OCI-LY7 (cell line): ENCODE results near the gene COG2. TPM values are rescaled to one million over a fixed set of nuclear protein-coding genes. Genes with fewer than 3 reads are reported as not detected.

ENCODE experiments used
- BruUV-seq: library from RNA; stranded (reverse); fragments of 400-500 nt; replicated peaks from 2 replicates; lab custom pipeline; 2021; lab: Mats Ljungman, UMichigan
- CTCF ChIA-PET: fragments of 300-600 bp; sonication (Branson Sonifier 250); formaldehyde crosslinking; loops from one replicate; lab custom pipeline; 2022; ENCODE audit warnings: antibody characterized with exemption; ENCODE audit not compliant: unreplicated experiment; lab: Charles Lee
- POLR2A ChIA-PET: fragments of 300-600 bp; sonication (Branson Sonifier 250); formaldehyde crosslinking; loops from one replicate; lab custom pipeline; 2022; ENCODE audit warnings: antibody characterized with exemption; lab: Charles Lee
- DNase-seq: peaks from one replicate; pipeline ENCODE4 v3.0.0-alpha.2; 2015; ENCODE audit warnings: low spot score
- H2AFZ ChIP-seq: fragments of 200-600 bp; sonication (generic), shearing (Covaris generic); 2 replicates; pipeline ENCODE4 v1.6.1; 2014; ENCODE audit warnings: mild to moderate bottlenecking, antibody characterized with exemption, low read length, moderate library complexity
- H3K27ac ChIP-seq: fragments of 200-600 bp; sonication (generic); 2 replicates; pipeline ENCODE4 v1.5.1; 2014; ENCODE audit warnings: mixed run types, low read depth, mild to moderate bottlenecking, moderate library complexity, low read length, inconsistent platforms; ENCODE audit not compliant: poor library complexity, severe bottlenecking
- H3K36me3 ChIP-seq: fragments of 200-600 bp; sonication (generic); 2 replicates; pipeline ENCODE4 v1.6.1; 2014; ENCODE audit warnings: mild to moderate bottlenecking, antibody characterized with exemption, low read length, moderate library complexity, mixed read lengths; ENCODE audit not compliant: insufficient read depth
- H3K4me1 ChIP-seq: fragments of 200-600 bp; sonication (generic); 2 replicates; pipeline ENCODE4 v1.5.1; 2014; ENCODE audit warnings: mild to moderate bottlenecking, low read length; ENCODE audit not compliant: insufficient read depth, poor library complexity, severe bottlenecking
- H3K4me2 ChIP-seq: fragments of 200-600 bp; sonication (generic); 2 replicates; pipeline ENCODE4 v1.6.1; 2014; ENCODE audit warnings: mild to moderate bottlenecking, low read length
- H3K4me3 ChIP-seq: fragments of 200-600 bp; sonication (generic); 2 replicates; pipeline ENCODE4 v1.5.1; 2014; ENCODE audit warnings: mild to moderate bottlenecking, low read depth, low read length; ENCODE audit not compliant: poor library complexity, severe bottlenecking
- H3K79me2 ChIP-seq: fragments of 200-600 bp; sonication (generic); 2 replicates; pipeline ENCODE4 v1.6.1; 2016; ENCODE audit warnings: low read depth, mild to moderate bottlenecking, low read length, moderate library complexity, mixed read lengths; ENCODE audit not compliant: insufficient read depth
- H3K9me2 ChIP-seq: fragments of 200-600 bp; sonication (generic); 2 replicates; pipeline ENCODE4 v1.6.1; 2016; ENCODE audit warnings: mild to moderate bottlenecking, low read length, mixed read lengths; ENCODE audit not compliant: insufficient read depth
- H3K9me3 ChIP-seq: fragments of 200-600 bp; sonication (generic); 2 replicates; pipeline ENCODE4 v1.6.1; 2014; ENCODE audit warnings: mild to moderate bottlenecking, mixed run types, low read length, mixed read lengths
- H4K20me1 ChIP-seq: fragments of 200-600 bp; sonication (generic); 2 replicates; pipeline ENCODE4 v1.6.1; 2014; ENCODE audit warnings: mild to moderate bottlenecking, antibody characterized with exemption, low read length, moderate library complexity, mixed read lengths; ENCODE audit not compliant: insufficient read depth
- CTCF ChIP-seq: fragments of 200-600 bp; sonication (generic); conservative IDR thresholded peaks from 2 replicates; pipeline ENCODE4 v1.5.1; 2014; ENCODE audit warnings: mild to moderate bottlenecking, antibody characterized with exemption, low read length, moderate library complexity, mixed read lengths
- EZH2phosphoT487 ChIP-seq: fragments of 200-600 bp; sonication (generic); IDR thresholded peaks from 2 replicates; pipeline ENCODE4 v1.6.1; 2018; ENCODE audit warnings: low read depth, borderline replicate concordance, mild to moderate bottlenecking, mixed run types, antibody characterized with exemption, low read length, moderate library complexity, mixed read lengths
- intact Hi-C: fragments of 100-400 bp; cut with micrococcal nuclease; formaldehyde crosslinking; loops from one replicate; pipeline ENCODE4 v1.10.0; 2022; ENCODE audit not compliant: unreplicated experiment
- total RNA-seq, 2 experiments: library from RNA; depleted of rRNA in 1 of 2; stranded (reverse); fragments of >200 nt in 1 of 2; shearing (Covaris generic) in 1 of 2; gene quantifications; 2 replicates each; pipeline ENCODE4 v1.2.3, GENCODE V29; 2014 to 2022

Gene COG2
- total RNA-seq, 2 experiments from 2014 or later = 30.5 to 35.3 TPM

- no peaks in the 10 kb centered on the region for H3K79me2 ChIP-seq
- H4K20me1 ChIP-seq = no peaks in the 10 kb centered on the region
- H3K27ac ChIP-seq = no peak overlapping the region
- intact Hi-C loops = no loop called here
- no peaks in the 10 kb centered on the region for H3K9me3 ChIP-seq
- H2AFZ ChIP-seq = no peak overlapping the region
- ChIA-PET POLR2A (no interaction called here), CTCF (interaction anchor here (0.6 kb wide), 1 partner anchor 15 kb away, joined by 3 read pairs; no protein-coding TSS in a partner anchor)
- no peak overlapping the region for H3K4me3 ChIP-seq
- H3K36me3 ChIP-seq = no peaks in the 10 kb centered on the region
- no peak overlapping the region for H3K4me2 ChIP-seq
- H3K4me1 ChIP-seq = no peaks in the 10 kb centered on the region
- no TSS peak for BruUV-seq
- no peak for DNase-seq
- TF ChIP-seq EZH2phosphoT487 (no peak), CTCF (no peak)
- H3K9me2 ChIP-seq = no peaks in the 10 kb centered on the region
Measured at GRCh38 chr1:230728710-230729392, 86.6 kb downstream of the COG2 start.

GRCh38 chr1:230730977-230731376 is 88.7 kb downstream of the COG2 start:
- H4K20me1 ChIP-seq = no peaks in the 10 kb centered on the region
- no peaks in the 10 kb centered on the region for H3K36me3 ChIP-seq
- no peak overlapping the region for H3K4me3 ChIP-seq
- no peaks in the 10 kb centered on the region for H3K9me2 ChIP-seq
- BruUV-seq = no TSS peak
- H3K4me2 ChIP-seq = no peak overlapping the region
- no peak overlapping the region for H3K27ac ChIP-seq
- no peak overlapping the region for H2AFZ ChIP-seq
- CTCF ChIA-PET = no interaction called here
- H3K79me2 ChIP-seq = no peaks in the 10 kb centered on the region
- H3K9me3 ChIP-seq = no peaks in the 10 kb centered on the region
- no peak for DNase-seq
- intact Hi-C loops = no loop called here
- POLR2A ChIA-PET = no interaction called here
- TF ChIP-seq CTCF (no peak), EZH2phosphoT487 (no peak)
- H3K4me1 ChIP-seq = no peaks in the 10 kb centered on the region

- H3K79me2 ChIP-seq = no peaks in the 10 kb centered on the region
- no peaks in the 10 kb centered on the region for H3K36me3 ChIP-seq
- DNase-seq = no peak
- no peak for TF ChIP-seq CTCF
- no peak for TF ChIP-seq EZH2phosphoT487
- ChIA-PET POLR2A (no interaction called here), CTCF (no interaction called here)
- intact Hi-C loops = no loop called here
- BruUV-seq = no TSS peak
- H3K4me3 ChIP-seq = no peak overlapping the region
- no peak overlapping the region for H2AFZ ChIP-seq
- no peaks in the 10 kb centered on the region for H3K4me1 ChIP-seq
- no peaks in the 10 kb centered on the region for H4K20me1 ChIP-seq
- no peak overlapping the region for H3K27ac ChIP-seq
- no peak overlapping the region for H3K4me2 ChIP-seq
- no peaks in the 10 kb centered on the region for H3K9me3 ChIP-seq
- H3K9me2 ChIP-seq = no peaks in the 10 kb centered on the region
Measured at GRCh38 chr1:230735447-230735846, 93.2 kb downstream of the COG2 start.
